HTR-8/SVneo (cell line): ENCODE measurements around the gene TM4SF4.

Source experiments
- DNase-seq: peaks from one replicate; pipeline ENCODE4 v3.0.0; 2011; ENCODE audit warnings: low spot score, mixed read lengths; ENCODE audit not compliant: insufficient read length
- FAIRE-seq: peaks from 2 replicates; lab custom pipeline; 2011; peaks lifted over from hg19 to GRCh38; lab: Jason Lieb, UNC

The TM4SF4 gene

GRCh38 chr3:149507491-149508324 is 33.2 kb downstream of the TM4SF4 start:
- FAIRE-seq (no peak), DNase-seq (no peak)

- FAIRE-seq: no peak
- no peak for DNase-seq
Measured at GRCh38 chr3:149509526-149509925, 35.0 kb downstream of the TM4SF4 start.

GRCh38 chr3:149510480-149510879 is 36.0 kb downstream of the TM4SF4 start:
- no peak for DNase-seq
- no peak for FAIRE-seq

GRCh38 chr3:149511040-149511626 is 36.6 kb downstream of the TM4SF4 start:
- DNase-seq (no peak), FAIRE-seq (no peak)

GRCh38 chr3:149512073-149512782 is 37.7 kb downstream of the TM4SF4 start:
- DNase-seq: peak; percentile 76
- FAIRE-seq: peak; percentile 23

- DNase-seq (no peak), FAIRE-seq (no peak)
Measured at GRCh38 chr3:149514471-149514870, 40.0 kb downstream of the TM4SF4 start.

- DNase-seq (no peak), FAIRE-seq (no peak)
Measured at GRCh38 chr3:149515249-149515648, 40.8 kb downstream of the TM4SF4 start.

GRCh38 chr3:149516920-149517319 is 42.4 kb downstream of the TM4SF4 start:
- DNase-seq (no peak), FAIRE-seq (no peak)

- FAIRE-seq (no peak), DNase-seq (no peak)
Measured at GRCh38 chr3:149519912-149520311, 45.4 kb downstream of the TM4SF4 start.

- no peak for FAIRE-seq
- no peak for DNase-seq
Measured at GRCh38 chr3:149523512-149524299, 49.2 kb downstream of the TM4SF4 start.

GRCh38 chr3:149527531-149528339 is 53.2 kb downstream of the TM4SF4 start:
- no peak for DNase-seq
- FAIRE-seq: no peak

- DNase-seq (no peak), FAIRE-seq (no peak)
Measured at GRCh38 chr3:149528340-149528650, 53.8 kb downstream of the TM4SF4 start.

GRCh38 chr3:149529099-149529498 is 54.6 kb downstream of the TM4SF4 start:
- no peak for DNase-seq
- no peak for FAIRE-seq

- DNase-seq: no peak
- FAIRE-seq: no peak
Measured at GRCh38 chr3:149532489-149533180, 58.1 kb downstream of the TM4SF4 start.

- DNase-seq: no peak
- FAIRE-seq: no peak
Measured at GRCh38 chr3:149534082-149534481, 59.6 kb downstream of the TM4SF4 start.

GRCh38 chr3:149534671-149535332 is 60.3 kb downstream of the TM4SF4 start:
- FAIRE-seq (no peak), DNase-seq (no peak)

- DNase-seq (no peak), FAIRE-seq (no peak)
Measured at GRCh38 chr3:149535333-149535685, 60.8 kb downstream of the TM4SF4 start.

GRCh38 chr3:149536429-149536828 is 61.9 kb downstream of the TM4SF4 start:
- no peak for DNase-seq
- no peak for FAIRE-seq

GRCh38 chr3:149538371-149538770 is 63.9 kb downstream of the TM4SF4 start:
- FAIRE-seq (no peak), DNase-seq (no peak)
